Esophagus muscularis mucosa (tissue), 4 donors: ENCODE data around the gene CHST14. TPM values are rescaled to one million over a fixed set of nuclear protein-coding genes. Genes with fewer than 3 reads are reported as not detected.

ENCODE experiments used
- DNase-seq: peaks from one replicate; pipeline ENCODE4 v3.0.0-alpha.2; 2017; ENCODE audit errors: extremely low spot score
- H3K27ac ChIP-seq, 4 donors: fragments of 200-600 bp; sonication (generic); replicated peaks in 1 of 4; 1 replicate in 3 of 4; 2 replicates in 1 of 4; pipeline ENCODE4 v1.5.1; 2016 to 2019; ENCODE audit warnings: mild to moderate bottlenecking in 1 of 4
- H3K27me3 ChIP-seq, 4 donors: fragments of 200-600 bp; sonication (generic); one replicate each; pipeline versions ENCODE4 v1.5.1 to v1.6.0; 2016 to 2019
- H3K36me3 ChIP-seq, 4 donors: fragments of 200-600 bp; sonication (generic); one replicate each; pipeline ENCODE4 v1.5.1; 2016 to 2019
- H3K4me1 ChIP-seq, 4 donors: fragments of 200-600 bp; sonication (generic); one replicate each; pipeline ENCODE4 v1.5.1; 2016 to 2019
- H3K4me3 ChIP-seq, 4 donors: fragments of 200-600 bp; sonication (generic); 1 replicate in 2 of 4; 2 replicates in 2 of 4; pipeline ENCODE4 v1.5.1; 2016 to 2019; ENCODE audit warnings: mild to moderate bottlenecking in 4 of 4, moderate library complexity in 1 of 4
- H3K9me3 ChIP-seq, 4 donors: fragments of 200-600 bp; sonication (generic); 1 replicate in 3 of 4; 2 replicates in 1 of 4; pipeline ENCODE4 v1.5.1; 2016 to 2019
- EP300 ChIP-seq: sonication (generic); formaldehyde crosslinking; IDR thresholded peaks from one replicate; pipeline ENCODE4 v1.6.1; 2017; ENCODE audit warnings: antibody characterized with exemption
- POLR2A ChIP-seq: fragments of 450-650 bp; IDR thresholded peaks from one replicate; pipeline ENCODE4 v1.6.1; 2017; ENCODE audit warnings: antibody characterized with exemption, moderate library complexity, mild to moderate bottlenecking, low read depth
- POLR2AphosphoS5 ChIP-seq, 2 donors: sonication (generic); formaldehyde crosslinking; IDR thresholded peaks; one replicate each; pipeline ENCODE4 v1.6.1; 2017; ENCODE audit warnings: antibody characterized with exemption in 2 of 2
- WGBS: methylation state at CpG from one replicate; pipeline ENCODE4 v1.1.5; 2018; 5-methylcytosine and 5-hydroxymethylcytosine counted together
- intact Hi-C: fragments of 100-400 bp; cut with DNase I; formaldehyde crosslinking; loops from one replicate; pipeline ENCODE4 v1.15.1; 2023
- total RNA-seq, 4 donors: library from RNA; depleted of rRNA; stranded (reverse); fragments of >200 nt; gene quantifications; one replicate each; pipeline versions ENCODE4 v1.1.0 to v1.2.1, GENCODE V29; 2016
- TF ChIP-seq, protein P1 (sequence below), 3 experiments: fragments of 200-600 bp in 2 of 3; fragments of 450-650 bp in 1 of 3; sonication (generic) in 2 of 3; IDR thresholded peaks; one replicate each; pipeline ENCODE4 v1.5.1; 2017 to 2019; ENCODE audit warnings: antibody characterized with exemption in 3 of 3, mild to moderate bottlenecking in 2 of 3, moderate library complexity in 1 of 3

Gene CHST14
- total RNA-seq, 4 donors from 2014 or later = 7.9 to 16.6 (median 12.5) TPM

- Histone ChIP-seq H3K4me3 (no peak overlapping the region), H3K36me3 (peaks cover 18 to 39% (median 36%) of the 10 kb centered on the region in 4 donors), H3K4me1 (peaks cover 15 to 33% (median 22%) of the 10 kb centered on the region in 4 donors), H3K9me3 (no peaks in the 10 kb centered on the region), H3K27me3 (no peaks in the 10 kb centered on the region), H3K27ac (no peak overlapping the region)
- 88% methylated on average over 4 of the region's 4 CpGs for WGBS
- intact Hi-C loops = no loop called here
- DNase-seq = no peak
- TF ChIP-seq, protein P1, sequence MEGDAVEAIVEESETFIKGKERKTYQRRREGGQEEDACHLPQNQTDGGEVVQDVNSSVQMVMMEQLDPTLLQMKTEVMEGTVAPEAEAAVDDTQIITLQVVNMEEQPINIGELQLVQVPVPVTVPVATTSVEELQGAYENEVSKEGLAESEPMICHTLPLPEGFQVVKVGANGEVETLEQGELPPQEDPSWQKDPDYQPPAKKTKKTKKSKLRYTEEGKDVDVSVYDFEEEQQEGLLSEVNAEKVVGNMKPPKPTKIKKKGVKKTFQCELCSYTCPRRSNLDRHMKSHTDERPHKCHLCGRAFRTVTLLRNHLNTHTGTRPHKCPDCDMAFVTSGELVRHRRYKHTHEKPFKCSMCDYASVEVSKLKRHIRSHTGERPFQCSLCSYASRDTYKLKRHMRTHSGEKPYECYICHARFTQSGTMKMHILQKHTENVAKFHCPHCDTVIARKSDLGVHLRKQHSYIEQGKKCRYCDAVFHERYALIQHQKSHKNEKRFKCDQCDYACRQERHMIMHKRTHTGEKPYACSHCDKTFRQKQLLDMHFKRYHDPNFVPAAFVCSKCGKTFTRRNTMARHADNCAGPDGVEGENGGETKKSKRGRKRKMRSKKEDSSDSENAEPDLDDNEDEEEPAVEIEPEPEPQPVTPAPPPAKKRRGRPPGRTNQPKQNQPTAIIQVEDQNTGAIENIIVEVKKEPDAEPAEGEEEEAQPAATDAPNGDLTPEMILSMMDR (IDR thresholded peaks at IDR 0.05) = no peak
- TF ChIP-seq POLR2A (no peak), EP300 (no peak), POLR2AphosphoS5 (IDR thresholded peaks at IDR 0.05) (no peak)
These were observed 1.9 kb upstream of the CHST14 start for GRCh38 chr15:40468898-40469331.

DNA sequence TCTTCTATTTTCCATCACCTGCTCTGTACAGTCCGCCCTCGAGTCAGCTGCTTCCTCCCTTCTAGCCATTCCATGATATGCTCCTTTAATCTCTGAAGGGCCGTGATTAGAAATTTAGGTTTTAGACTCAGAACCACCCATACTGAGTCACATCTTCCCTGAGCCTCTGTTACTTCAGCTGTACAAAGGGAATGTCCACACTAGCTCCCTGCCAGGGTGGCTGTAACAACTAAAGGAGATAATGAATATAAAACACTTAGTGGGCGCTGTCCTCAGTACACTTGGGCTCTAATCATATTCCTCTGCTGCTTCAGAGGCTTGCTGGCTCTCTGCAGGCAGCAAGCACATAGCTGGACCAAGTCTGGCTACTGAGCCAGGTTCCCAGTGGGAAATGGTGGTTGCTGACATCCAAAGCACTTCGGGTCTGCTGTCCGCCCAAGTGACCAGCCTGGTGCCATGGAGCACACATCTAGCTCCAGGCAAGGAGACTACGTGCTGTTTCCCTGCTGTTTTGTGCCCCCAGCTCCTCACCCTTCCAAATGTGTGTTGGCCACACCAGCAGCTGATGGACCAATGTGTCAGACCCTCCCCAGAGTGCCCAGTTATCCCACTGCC, 901 bp upstream of the CHST14 start:
- H3K36me3 ChIP-seq = peaks cover 11 to 29% (median 27%) of the 10 kb centered on the region in 4 donors
- intact Hi-C loops = no loop called here
- H3K4me3 ChIP-seq = peak overlapping the region; percentile 77 to 96 (median 83)
- TF ChIP-seq POLR2AphosphoS5 (IDR thresholded peaks at IDR 0.05) = no peak
- TF ChIP-seq, protein P1 (IDR thresholded peaks at IDR 0.05) = no peak
- no peak for TF ChIP-seq EP300
- no peak for TF ChIP-seq POLR2A
- H3K27ac ChIP-seq = peak overlapping the region; percentile 88 to 94 (median 92)
- peaks cover 15 to 33% (median 22%) of the 10 kb centered on the region in 4 donors for H3K4me1 ChIP-seq
- no peaks in the 10 kb centered on the region for H3K9me3 ChIP-seq
- no peaks in the 10 kb centered on the region for H3K27me3 ChIP-seq
- WGBS = 70% methylated on average over 7 of the region's 7 CpGs
- DNase-seq = no peak

- Histone ChIP-seq H3K9me3 (no peaks in the 10 kb centered on the region), H3K4me3 (peak overlapping the region; percentile 77 to 96 (median 83)), H3K27me3 (no peaks in the 10 kb centered on the region), H3K4me1 (peaks cover 15 to 30% (median 22%) of the 10 kb centered on the region in 4 donors), H3K27ac (peak overlapping the region; percentile 88 to 94 (median 92)), H3K36me3 (peaks cover under 1 to 15% (median 13%) of the 10 kb centered on the region in 4 donors)
- DNase-seq = no peak
- TF ChIP-seq POLR2AphosphoS5 (IDR thresholded peaks at IDR 0.05) (peak in 1 of 2 donors; percentile 17), EP300 (no peak)
- TF ChIP-seq, protein P1 (IDR thresholded peaks at IDR 0.05) = no peak
- intact Hi-C loops = no loop called here
- 0% methylated on average over 5 of the region's 60 CpGs for WGBS
These were observed 472 bp downstream of the CHST14 start for GRCh38 chr15:40471105-40471807.

DNA sequence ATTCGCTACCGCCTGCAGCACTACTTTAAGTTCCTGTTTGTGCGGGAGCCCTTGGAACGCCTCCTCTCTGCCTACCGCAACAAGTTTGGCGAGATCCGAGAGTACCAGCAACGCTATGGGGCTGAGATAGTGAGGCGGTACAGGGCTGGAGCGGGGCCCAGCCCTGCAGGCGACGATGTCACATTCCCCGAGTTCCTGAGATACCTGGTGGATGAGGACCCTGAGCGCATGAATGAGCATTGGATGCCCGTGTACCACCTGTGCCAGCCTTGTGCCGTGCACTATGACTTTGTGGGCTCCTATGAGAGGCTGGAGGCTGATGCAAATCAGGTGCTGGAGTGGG, 995 bp downstream of the CHST14 start:
- intact Hi-C loops = no loop called here
- TF ChIP-seq POLR2AphosphoS5 (IDR thresholded peaks at IDR 0.05) = peak in 1 of 2 donors; percentile 0
- TF ChIP-seq EP300 = no peak
- WGBS = no CpG with 5 or more reads among the region's 16 CpGs

DNA sequence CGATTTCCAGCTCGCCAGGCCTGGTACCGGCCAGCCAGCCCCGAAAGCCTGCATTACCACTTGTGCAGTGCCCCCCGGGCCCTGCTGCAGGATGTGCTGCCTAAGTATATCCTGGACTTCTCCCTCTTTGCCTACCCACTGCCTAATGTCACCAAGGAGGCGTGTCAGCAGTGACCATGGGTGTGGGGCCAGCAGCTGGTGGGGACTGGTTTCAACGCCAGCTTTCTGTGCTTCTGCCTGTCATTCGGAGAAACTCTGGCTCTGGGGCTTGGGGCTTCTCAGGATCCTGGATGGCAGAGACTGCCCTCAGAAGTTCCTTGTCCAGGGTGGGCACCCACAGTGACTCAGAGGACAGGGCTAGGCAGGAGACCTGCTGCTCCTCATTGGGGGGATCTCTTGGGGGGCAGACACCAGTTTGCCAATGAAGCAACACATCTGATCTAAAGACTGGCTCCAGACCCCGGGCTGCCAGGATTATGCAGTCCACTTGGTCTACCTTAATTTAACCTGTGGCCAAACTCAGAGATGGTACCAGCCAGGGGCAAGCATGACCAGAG, 1.5 kb downstream of the CHST14 start:
- H3K27ac ChIP-seq = peak overlapping the region in 2 of 4 donors; percentile 91 to 94
- H3K4me1 ChIP-seq = peaks cover 15 to 26% (median 22%) of the 10 kb centered on the region in 4 donors
- no peaks in the 10 kb centered on the region for H3K9me3 ChIP-seq
- peaks cover 0 to 6% (median 3%) of the 10 kb centered on the region in 4 donors for H3K36me3 ChIP-seq
- TF ChIP-seq POLR2A (no peak), POLR2AphosphoS5 (IDR thresholded peaks at IDR 0.05) (no peak), EP300 (no peak)
- TF ChIP-seq, protein P1 (IDR thresholded peaks at IDR 0.05) = no peak
- no peak for DNase-seq
- WGBS = 83% methylated on average over 1 of the region's 9 CpGs
- no peaks in the 10 kb centered on the region for H3K27me3 ChIP-seq
- intact Hi-C loops = no loop called here
- peak overlapping the region; percentile 77 to 96 (median 83) for H3K4me3 ChIP-seq

More for the DNA sequence above, 995 bp downstream of the CHST14 start:
- H3K27ac ChIP-seq = peak overlapping the region; percentile 88 to 94 (median 92)
- peak overlapping the region; percentile 77 to 96 (median 83) for H3K4me3 ChIP-seq
- H3K4me1 ChIP-seq = peaks cover 15 to 26% (median 22%) of the 10 kb centered on the region in 4 donors
- H3K36me3 ChIP-seq = peaks cover 0 to 10% (median 8%) of the 10 kb centered on the region in 4 donors
- H3K27me3 ChIP-seq = no peaks in the 10 kb centered on the region
- DNase-seq = no peak
- H3K9me3 ChIP-seq = no peaks in the 10 kb centered on the region
